GM21423 (cell line): ENCODE measurements around the gene CUL1.

Source experiments
- ATAC-seq: cut with Tn5 transposase; IDR thresholded peaks from one replicate; pipeline ENCODE4 v1.9.1; 2021; ENCODE audit warnings: mild to moderate bottlenecking, moderate library complexity; ENCODE audit not compliant: unreplicated experiment

CUL1 gene

DNA sequence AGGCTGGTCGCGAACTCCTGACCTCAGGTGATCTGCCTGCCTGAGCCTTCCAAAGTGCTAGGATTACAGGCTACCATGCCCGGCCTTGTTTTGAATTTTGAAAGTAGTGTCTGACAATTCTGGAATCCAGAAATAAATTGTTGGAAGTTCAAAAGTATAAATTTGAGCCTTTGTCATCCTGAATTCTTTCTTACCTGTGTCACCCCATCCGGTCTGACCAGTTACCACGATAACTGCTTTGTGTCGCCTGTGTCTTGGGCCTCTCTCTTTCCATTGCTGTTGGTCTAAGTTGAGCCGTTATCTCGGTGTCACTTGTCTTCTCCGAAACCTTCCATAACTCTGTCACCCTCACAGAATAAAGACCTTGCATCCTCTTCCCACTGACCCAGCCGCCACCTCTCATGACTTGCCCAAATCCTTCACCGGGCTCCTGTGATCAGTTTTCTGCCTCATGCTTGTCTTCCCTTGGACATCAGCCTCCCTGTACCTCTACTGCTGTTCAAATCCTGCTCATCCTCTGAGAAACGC, 18.6 kb downstream of the CUL1 start:
- ATAC-seq, result no peak

- ATAC-seq, result no peak
Observed at GRCh38 chr7:148718431-148718830, 19.7 kb downstream of the CUL1 start.

GRCh38 chr7:148719753-148720152, 21.1 kb downstream of the CUL1 start:
- ATAC-seq, result no peak

GRCh38 chr7:148720472-148720871, 21.8 kb downstream of the CUL1 start:
- ATAC-seq, result no peak

DNA sequence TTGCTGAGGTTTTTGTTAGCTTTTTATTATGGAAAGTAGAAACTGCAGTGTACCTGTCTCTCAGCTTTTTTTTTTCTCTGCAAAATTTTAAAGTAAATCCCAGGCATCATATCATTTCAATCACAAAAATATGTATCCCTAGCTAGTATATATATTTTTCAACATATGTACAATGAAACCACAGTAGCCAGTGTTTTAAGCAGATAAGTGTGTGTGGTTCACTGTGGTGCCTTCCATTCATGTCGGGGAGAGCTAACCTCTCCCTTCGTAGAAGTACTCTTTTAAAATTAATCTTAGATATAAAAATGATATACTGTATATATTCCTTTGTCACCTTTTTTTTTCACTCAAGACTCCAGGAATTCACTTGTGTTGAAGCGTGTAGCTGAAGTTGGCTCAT, 22.7 kb downstream of the CUL1 start:
- ATAC-seq, result no peak

DNA sequence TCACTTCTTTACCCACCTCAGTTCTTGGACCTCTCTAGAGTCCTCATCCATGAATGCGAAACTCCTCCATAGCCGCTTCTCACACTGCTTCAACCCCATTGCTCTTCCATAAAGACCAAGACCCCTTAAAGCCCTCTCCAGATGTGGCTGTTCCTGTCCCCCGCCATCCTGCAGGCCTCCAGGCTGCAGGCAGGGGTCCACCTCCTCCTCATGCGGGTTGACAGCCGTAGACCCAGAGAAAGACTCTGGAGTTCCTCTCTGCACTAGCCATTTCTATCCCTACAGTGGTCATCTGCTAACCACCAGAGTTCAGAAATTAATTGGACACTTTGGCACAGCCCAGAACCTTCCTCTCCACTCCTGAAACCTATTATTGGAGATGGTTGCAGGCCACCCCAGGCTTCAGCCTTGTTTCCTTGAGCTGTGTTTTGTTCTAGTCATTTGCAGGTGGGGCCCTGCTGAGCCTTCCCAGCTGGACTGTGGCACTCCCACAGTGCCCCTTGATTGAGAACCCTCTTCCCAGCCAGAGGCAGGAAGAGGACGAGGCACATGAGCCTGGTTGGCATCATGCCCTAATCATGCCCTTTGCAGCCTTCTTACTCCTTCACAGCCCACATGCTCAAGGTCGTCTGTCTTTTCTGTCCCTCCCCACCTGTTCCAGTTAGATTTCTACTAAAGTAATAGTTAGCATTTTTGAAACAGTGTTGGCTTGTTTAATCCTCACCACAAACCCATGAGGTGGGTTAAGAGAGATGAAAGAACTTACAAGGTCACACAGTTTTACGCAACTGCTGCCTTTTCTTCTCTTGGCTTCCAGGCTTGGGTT, 23.9 kb downstream of the CUL1 start:
- ATAC-seq, result no peak

DNA sequence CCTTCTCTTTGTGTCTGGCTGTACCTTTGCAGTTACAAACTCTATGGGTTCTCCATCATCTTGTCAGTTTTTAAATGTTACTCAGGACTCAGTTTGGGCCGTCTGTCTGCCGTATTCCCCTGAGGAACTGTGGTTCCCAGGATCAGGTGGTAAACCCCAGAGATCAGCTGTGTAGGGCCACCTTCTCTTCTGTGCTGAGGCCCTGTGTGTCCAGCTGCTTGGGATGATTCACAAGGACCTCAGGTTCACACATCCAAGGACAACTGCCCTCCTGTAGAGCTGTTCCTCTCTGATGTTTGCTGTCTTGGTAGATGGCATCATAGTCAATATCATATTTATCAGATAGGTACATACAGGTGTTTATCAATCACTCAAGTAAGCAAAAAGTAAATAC, 24.5 kb downstream of the CUL1 start:
- no peak for ATAC-seq

- no peak for ATAC-seq
Observed at GRCh38 chr7:148723846-148724245, 25.1 kb downstream of the CUL1 start.

GRCh38 chr7:148726385-148726784, 27.7 kb downstream of the CUL1 start:
- no peak for ATAC-seq

DNA sequence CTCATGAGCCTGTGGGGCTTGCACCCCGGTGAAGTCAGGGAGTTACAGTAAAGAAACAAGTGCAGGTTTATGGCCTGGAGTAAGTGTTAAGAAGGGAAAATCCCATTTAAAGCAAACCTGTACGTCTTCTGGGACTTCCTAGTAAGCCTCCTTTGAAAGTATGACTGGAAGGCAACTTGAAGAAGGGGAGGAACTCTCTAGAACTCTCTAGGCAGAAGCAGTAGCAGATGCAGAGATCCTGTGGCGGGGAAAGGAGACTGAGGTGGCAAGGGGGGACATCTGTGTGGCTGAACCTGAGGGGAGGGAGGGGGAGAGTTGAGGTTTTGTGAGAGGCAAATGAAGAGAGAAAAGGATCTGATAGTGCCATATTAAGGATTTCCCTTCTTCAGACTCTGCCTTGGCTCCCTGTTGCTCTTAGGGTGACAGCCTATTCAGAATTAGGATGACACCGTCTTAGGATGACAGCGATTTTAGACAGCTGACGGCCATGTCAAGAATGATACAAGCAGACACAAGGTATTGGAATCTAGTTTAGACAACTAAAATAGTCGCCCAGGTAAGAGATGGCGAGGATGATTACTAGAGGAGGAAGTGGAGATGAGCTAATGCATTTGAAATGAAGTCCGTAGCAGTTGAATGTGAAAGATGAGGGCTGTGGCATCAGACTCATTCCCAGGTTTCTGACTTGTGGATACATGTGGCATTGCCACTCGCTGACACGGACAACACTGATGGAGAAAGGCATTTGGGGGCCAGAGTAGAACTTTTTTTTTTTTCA, 29.0 kb downstream of the CUL1 start:
- peak; percentile 44 for ATAC-seq

DNA sequence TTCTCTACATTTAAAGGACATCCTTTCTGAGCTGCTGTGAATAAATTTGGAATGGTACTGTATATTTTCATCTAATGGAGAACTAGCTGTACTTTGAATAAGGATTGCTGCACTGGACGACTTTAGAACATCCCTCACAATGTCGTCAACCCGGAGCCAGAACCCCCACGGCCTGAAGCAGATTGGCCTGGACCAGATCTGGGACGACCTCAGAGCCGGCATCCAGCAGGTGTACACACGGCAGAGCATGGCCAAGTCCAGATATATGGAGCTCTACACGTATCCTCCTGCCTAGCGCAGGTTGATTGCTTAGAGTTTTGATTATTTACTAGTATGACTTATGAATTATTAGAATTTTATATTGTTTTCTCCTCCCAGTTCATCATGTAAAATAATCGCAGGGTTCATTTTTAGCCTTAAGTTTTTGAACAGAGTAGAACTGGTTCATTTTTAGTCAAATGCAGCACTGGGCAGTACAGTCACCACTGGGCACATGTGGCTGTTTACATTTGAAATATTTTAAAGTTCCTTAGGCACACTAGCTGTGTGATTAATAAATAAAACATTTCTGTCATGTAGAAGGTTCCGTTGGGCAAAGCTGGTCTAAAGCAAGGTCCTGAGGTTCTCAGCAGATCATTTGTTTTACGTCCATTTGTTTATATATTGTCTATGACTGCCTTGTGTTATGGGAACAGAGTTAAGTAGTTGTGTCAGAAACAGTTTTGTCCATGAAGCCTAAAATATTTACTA, 31.5 kb downstream of the CUL1 start:
- no peak for ATAC-seq

DNA sequence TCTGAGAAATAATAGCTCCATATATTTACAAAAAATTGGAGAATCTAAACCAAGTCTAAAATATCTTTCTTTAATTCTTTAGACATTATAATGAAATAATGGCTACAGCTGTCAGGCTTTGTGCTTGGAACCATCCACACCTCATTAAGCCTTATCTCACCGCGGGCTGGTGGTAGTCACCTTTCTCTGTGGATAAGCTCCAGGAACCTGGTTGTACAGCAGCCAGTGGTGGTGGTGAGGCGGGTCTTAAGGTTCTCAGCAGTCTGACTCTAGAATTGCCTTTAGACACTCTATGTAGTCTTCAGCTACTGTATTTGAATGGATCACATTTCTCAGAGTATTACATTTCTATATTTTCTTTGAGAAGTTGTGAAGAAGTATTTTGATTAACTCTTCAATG, 34.2 kb downstream of the CUL1 start:
- ATAC-seq, result no peak

- no peak for ATAC-seq
Observed at GRCh38 chr7:148733496-148733895, 34.8 kb downstream of the CUL1 start.

DNA sequence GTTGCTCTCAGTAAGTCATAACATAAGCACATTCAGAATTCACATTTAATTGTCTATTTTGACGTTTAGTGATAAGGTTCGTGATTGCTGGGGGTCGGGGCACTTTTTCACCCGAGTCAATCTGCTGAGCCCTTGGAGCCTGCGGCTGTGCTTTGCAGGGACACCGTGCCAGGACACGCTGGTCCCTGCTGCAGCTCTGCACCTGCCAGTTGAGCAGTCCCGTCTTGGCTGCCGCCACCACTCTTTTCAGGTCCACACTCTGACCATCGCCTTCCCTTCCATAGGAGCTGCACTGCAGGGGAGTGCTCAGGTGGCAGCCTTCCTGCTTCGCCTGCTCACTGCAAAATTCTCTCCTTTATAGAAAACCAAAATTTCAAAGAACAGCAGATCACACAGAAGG, 36.4 kb downstream of the CUL1 start:
- no peak for ATAC-seq

DNA sequence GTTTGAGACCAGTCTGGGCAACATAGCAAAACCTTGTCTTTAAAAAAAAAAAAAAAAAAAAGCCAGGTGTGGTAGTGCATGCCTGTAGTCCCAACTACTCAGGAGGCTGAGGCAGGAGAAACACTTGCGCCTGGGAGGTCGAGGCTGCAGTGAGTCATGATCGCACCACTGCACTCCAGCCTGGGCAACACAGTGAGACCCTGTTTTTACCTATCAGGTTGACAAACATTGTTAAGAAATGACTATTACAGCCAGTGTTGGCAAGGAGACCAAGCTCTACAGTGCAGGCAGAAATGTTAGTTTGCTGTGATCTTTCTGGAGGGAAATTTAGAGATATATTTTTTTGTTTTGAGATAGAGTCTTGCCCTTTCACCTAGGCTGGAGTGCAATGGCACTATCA, 37.3 kb downstream of the CUL1 start:
- no peak for ATAC-seq

DNA sequence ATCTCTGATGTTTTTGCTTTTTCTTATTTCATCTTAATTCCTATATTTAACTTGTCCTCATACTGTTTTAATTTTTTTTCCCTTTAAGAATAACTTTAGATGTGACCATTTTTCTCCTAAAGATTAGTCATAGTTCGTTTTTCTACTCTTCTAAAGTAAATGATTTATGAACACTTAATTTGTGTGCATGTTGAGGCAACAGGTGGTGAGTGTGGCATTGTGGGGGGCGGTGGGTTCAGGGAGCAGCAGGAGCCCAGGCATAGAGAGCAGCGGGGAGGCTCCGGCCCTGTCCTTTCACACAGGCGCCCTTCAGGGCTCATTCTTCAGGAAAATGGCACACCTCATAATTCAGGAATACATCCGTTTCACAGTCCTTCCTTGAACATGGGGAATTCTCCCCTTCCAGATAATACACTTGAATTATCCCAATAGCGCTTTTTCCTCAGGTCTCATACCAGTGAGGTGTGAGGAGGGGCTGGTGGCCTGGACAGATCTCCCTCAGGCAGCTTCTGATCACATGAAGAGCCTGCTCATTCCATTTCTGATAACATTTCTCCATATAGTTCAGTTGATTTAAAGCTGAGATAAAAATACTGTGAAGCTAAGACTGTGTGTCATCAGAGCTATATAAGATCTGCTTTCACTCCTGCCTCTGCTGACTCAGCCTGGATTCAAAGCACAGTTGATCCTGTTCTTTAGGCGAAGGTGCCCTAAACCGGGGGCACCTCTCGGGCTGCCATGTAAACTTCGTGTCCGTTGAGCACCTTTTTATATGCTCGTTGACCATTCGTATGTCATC, 40.2 kb downstream of the CUL1 start:
- no peak for ATAC-seq

GRCh38 chr7:148746135-148746534, 47.4 kb downstream of the CUL1 start:
- ATAC-seq, result no peak

DNA sequence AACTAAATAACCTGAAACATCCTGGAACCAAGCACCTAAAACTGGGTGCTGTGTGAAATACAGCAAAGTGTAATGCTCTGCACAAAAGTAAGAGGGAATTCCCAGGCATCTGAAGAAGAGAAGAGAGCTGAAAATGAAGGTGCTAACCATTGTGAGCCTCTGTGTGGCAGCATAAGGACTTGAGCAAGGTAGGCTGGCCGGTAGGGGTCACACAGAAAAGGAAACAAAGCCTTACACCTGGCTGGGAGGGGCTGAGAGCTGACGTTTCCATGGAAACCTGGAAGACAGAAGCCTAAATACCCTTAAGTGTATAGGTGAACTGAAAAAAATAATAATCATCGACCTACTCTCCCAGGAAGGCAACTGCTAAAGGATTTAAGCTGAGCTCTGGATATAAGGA, 48.6 kb downstream of the CUL1 start:
- no peak for ATAC-seq

DNA sequence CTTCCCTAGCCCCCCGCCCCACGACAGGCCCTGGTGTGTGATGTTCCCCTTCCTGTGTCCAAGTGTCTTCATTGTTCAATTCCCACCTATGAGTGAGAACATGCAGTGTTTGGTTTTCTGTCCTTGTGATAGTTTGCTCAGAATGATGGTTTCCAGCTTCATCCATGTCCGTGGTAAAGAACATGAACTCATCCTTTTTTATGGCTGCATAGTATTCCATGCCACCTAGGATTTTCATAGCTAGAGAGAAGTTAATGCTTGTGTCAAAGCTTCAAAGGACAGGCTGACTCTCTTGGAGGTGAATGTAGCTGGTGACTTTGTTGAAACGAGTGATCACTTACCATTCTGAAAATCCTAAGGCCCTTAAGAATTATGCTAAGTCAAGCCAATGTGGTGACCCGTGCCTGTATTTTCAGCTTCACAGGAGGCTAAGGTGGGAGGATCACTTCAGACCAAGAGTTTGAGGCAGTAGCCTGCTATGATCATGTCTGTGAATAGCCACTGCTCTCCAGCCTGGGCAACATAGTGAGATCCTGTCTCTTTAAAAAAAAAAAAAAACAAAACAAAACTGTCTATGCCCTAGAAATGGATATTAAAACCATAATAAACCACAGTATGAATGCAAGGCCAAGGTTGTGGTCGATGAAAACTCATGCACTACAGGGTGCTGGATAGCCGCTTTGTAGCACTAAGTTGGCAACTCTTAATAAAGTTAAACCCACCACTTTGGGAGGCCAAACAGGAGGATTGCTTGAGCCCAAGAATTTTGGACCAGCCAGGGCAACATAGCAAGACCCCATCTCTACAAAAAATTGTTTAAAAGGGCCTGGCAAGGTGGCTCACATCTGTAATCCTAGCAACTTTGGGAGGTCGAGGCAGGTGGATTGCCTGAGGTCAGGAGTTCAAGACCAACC, 52.0 kb downstream of the CUL1 start:
- ATAC-seq, result no peak

GRCh38 chr7:148753224-148753623, 54.5 kb downstream of the CUL1 start:
- ATAC-seq, result no peak
